HK-2 (cell line): ENCODE results near the gene S100A4.
"Not testable (repeated sequence)": the region's sequence is repeated elsewhere in the genome, so short reads cannot be mapped to it uniquely, and the experiment has no call there.

Experiments used
- DNase-seq: peaks from one replicate; pipeline ENCODE4 v3.0.0-alpha.2; 2018; ENCODE audit not compliant: unreplicated experiment

The S100A4 gene

GRCh38 chr1:153533689-153534201 lies 11.9 kb downstream of the S100A4 start:
- peak; percentile 92 for DNase-seq

- peak; percentile 89 for DNase-seq
Observed at GRCh38 chr1:153532769-153533599, 12.6 kb downstream of the S100A4 start.

GRCh38 chr1:153532181-153532580 lies 13.4 kb downstream of the S100A4 start:
- DNase-seq, result no peak

- DNase-seq, result no peak
Observed at GRCh38 chr1:153531638-153532037, 14.0 kb downstream of the S100A4 start.

- DNase-seq, result no peak
Observed at GRCh38 chr1:153527683-153528040, 17.9 kb downstream of the S100A4 start.

GRCh38 chr1:153527023-153527682 lies 18.5 kb downstream of the S100A4 start:
- no peak for DNase-seq

- no peak for DNase-seq
Observed at GRCh38 chr1:153526132-153526543, 19.5 kb downstream of the S100A4 start.

GRCh38 chr1:153525088-153525728 lies 20.4 kb downstream of the S100A4 start:
- no peak for DNase-seq

GRCh38 chr1:153522353-153523048 lies 23.1 kb downstream of the S100A4 start:
- DNase-seq, result not testable (repeated sequence)

GRCh38 chr1:153521808-153522207 lies 23.8 kb downstream of the S100A4 start:
- DNase-seq, result not testable (repeated sequence)

- DNase-seq, result no peak
Observed at GRCh38 chr1:153520818-153521476, 24.7 kb downstream of the S100A4 start.

- not testable (repeated sequence) for DNase-seq
Observed at GRCh38 chr1:153520137-153520691, 25.4 kb downstream of the S100A4 start.

GRCh38 chr1:153519242-153519641 lies 26.4 kb downstream of the S100A4 start:
- no peak for DNase-seq

- no peak for DNase-seq
Observed at GRCh38 chr1:153515504-153516394, 29.9 kb downstream of the S100A4 start.

- DNase-seq, result no peak
Observed at GRCh38 chr1:153513666-153514065, 31.9 kb downstream of the S100A4 start.

GRCh38 chr1:153513023-153513422 lies 32.6 kb downstream of the S100A4 start:
- no peak for DNase-seq

- DNase-seq, result peak; percentile 86
Observed at GRCh38 chr1:153510984-153511410, 34.6 kb downstream of the S100A4 start.

GRCh38 chr1:153509729-153510354 lies 35.8 kb downstream of the S100A4 start:
- DNase-seq, result no peak

- DNase-seq, result no peak
Observed at GRCh38 chr1:153509036-153509435, 36.6 kb downstream of the S100A4 start.
